CD4-positive, alpha-beta T cell treated with Interleukin-17A for 1 hour (primary cell): Measurements from ENCODE around the gene GALNT12.

Source experiments
- DNase-seq: peaks from one replicate; pipeline ENCODE4 v3.0.0-alpha.2; 2020

The GALNT12 gene

DNA sequence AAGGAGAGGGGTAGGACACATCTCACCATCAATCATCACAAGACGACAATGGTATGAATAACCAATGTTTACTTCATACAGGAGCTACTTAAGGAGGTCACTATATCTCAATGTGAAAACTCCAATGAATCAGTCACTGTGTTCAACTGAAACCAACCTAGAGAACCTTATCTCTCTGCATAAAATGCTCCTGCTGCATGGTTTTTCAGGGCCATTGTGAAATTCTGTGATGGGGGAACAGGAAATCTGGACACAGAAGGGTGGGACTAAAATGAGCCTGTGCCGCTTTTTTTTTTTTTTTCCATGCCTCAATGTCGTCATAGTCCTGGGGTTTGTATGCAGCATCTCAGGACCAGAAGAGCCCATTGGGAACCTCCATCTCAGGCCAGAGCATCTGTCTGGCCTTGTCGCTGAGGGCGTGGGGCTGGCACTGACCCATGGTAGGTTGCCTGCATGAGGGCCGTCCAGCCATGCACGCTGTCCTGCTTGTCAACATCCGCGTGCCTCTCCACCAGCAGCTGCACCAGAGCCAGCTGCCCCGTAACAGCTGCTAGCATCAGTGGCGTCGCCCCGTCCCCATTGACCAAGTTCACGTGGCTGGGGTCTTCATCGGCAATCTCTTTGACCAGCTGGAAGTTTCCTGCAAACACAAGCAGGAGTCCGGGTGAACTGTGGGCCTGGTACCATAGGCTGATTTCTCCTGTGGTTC is 23.8 kb upstream of the GALNT12 start:
- no peak for DNase-seq

GRCh38 chr9:98784831-98785806 is 22.4 kb upstream of the GALNT12 start:
- no peak for DNase-seq

GRCh38 chr9:98786750-98787510 is 20.5 kb upstream of the GALNT12 start:
- no peak for DNase-seq

DNA sequence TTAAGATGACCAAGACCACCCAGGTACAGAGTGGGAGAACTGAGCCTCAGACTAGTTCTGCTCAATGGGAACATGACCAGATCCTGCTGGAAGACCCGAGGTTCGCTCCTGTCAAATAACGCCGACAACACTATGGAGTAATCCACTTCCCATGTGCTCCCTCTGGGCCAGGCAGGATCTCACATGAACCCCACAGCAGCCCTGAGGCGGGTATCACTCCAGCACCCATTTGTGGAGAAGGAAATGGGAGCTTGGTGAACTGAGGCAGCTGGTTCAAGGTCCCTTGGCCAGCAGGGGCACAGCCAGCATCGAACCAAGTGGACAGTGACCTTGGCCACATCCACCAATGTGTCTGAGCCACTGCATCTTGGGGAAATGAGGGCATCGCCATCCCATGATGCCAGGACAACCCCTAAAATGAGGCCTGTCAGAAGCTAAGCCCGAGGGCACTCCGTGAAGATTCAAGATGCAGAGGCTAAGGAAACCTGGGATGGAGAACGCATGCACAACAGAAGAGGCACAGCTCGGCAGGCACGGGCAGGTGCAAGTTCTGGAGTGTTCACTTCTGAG is 19.6 kb upstream of the GALNT12 start:
- DNase-seq, result no peak

GRCh38 chr9:98789483-98790133 is 17.9 kb upstream of the GALNT12 start:
- DNase-seq, result no peak

GRCh38 chr9:98790134-98790841 is 17.2 kb upstream of the GALNT12 start:
- DNase-seq, result no peak

DNA sequence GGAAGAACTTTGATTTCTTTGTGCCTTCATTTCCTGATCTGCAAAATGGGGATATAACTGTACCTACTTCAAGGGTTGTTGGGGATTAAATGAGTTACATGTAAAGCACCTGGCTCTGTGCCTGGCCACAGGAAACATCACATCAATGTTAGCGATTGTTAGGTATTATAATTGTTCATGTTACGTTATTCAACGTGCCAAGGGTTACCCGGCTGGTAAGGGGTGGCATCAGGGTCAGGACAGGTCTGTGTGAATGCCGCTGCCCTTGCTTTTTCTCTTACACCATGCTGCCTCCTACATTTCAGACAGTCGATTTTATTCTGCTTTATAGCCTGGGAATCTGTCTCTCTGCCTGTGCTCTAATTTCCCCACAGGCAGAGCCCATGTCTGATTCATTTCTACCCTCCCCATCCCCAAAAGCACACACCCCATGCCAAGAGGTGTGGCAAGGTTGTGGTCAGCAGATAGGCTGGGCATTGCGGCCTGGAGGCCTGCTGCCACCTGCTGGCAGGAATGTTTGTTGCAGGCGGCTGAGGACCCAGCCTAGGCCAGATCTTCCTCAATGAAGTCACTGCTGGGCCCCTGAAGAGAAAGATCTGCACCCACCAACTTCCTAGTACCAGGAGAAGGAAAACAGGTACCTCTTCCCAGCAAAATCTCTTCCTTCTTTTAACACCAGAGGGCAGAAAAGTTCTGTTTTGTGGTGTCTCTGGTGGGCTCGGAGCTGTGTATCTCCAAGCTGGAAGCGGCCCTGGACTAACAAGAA is 16.4 kb upstream of the GALNT12 start:
- DNase-seq, result peak; percentile 64

- no peak for DNase-seq
These were observed 15.6 kb upstream of the GALNT12 start for GRCh38 chr9:98791608-98792490.

GRCh38 chr9:98793031-98793430 is 14.4 kb upstream of the GALNT12 start:
- no peak for DNase-seq

GRCh38 chr9:98794802-98795201 is 12.7 kb upstream of the GALNT12 start:
- DNase-seq, result no peak

- no peak for DNase-seq
These were observed 12.0 kb upstream of the GALNT12 start for GRCh38 chr9:98795295-98795955.

DNA sequence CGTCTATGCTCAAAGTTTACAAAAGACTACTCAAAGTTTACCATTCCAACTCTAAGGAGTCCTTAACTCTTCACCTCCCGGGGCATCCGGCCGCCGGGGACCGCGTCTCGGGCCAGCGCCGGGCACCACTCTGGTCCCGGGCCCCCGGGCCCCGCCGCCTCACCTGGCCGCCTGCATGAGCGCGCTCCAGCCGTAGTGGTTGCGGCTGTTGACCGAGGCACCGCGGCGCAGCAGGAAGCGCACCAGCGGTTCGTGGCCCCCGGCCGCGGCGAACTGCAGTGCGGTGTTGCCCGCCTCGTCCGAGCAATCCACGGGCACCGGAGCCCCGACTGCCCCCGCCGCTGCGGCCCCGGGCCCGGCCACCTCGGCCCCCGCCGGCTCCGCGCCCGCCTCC is 11.5 kb upstream of the GALNT12 start:
- DNase-seq, result peak; percentile 14

DNA sequence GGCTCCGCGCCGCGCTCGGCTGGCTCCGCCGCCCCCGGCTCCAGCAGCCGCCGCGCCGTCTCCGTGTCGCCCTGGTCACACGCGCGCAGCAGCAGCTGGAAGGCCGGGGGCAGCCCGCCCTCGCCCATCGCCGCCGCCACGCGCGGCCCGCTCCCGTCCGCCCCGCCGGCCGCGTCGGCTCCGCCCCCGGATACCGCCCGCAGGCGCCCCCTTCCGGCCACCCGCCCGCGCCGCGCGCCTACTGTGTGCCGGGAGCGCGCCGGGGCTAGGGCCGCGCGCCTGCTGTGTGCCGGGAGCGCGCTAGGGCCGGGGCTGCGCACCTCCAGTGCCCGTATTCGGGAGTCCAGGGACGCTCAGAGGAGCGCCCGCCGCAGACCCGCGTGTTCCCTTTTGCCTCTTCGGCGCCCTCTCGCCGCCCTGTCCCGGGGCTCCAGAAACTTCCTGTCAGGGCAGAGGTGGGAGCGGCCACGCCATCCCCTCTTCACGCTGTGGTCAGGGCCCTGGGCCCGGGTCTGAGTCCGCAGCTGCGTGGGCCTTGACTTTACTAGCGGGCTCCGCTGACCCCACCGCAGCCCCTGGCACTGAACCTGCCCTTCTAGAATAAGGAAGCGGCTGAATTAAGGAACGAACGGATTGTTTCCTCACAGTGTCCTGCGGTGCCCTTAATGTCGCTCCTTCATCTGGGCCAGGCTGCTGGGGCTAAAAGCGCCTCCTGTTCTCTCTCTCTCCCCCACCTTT is 10.9 kb upstream of the GALNT12 start, which contains the start of gene ANKS6:
Gene ANKS6, minus strand, starts transcription at position 192 of the 738 bp plus-strand sequence. Its CDS starts 64 bp downstream, at position 128.
- DNase-seq, result peak; percentile 84

- no peak for DNase-seq
These were observed 10.0 kb upstream of the GALNT12 start for GRCh38 chr9:98797491-98797890.

DNA sequence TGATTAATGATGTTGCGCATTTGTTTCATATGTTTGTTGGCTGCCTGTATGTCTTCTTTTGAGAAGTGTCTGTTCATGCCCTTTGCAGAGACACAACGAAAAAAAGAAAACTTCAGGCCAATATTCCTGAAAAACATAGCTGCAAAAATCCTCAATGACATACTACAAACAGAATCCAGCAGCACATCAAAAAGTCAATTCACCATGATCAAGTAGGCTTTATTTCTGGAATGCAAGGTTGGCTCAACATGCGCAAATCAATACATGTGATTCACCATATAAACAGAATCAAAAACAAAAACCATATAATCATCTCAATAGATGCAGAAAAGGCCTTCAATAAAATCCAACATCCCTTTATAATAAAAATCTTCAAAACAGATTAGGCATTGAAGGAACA is 9.2 kb upstream of the GALNT12 start:
- DNase-seq, result no peak

DNA sequence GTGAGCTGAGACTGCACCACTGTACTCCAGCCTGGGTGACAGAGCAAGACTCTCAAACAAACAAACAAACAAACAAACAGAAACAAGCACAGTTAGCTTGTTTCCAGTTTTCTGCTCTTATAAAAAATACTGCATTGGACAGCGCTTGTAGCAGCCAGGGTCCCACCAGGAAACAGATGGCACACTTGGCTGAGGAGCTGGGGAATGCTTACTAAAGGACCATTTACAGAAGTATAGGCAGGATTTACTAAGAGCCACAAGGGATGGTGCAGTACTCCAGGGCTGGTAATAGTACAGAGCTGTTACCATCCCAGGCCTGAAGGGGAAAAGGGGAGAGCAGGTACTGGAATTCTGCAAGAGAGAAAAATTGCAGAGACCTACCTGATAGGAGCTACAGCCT is 5.9 kb upstream of the GALNT12 start:
- no peak for DNase-seq

DNA sequence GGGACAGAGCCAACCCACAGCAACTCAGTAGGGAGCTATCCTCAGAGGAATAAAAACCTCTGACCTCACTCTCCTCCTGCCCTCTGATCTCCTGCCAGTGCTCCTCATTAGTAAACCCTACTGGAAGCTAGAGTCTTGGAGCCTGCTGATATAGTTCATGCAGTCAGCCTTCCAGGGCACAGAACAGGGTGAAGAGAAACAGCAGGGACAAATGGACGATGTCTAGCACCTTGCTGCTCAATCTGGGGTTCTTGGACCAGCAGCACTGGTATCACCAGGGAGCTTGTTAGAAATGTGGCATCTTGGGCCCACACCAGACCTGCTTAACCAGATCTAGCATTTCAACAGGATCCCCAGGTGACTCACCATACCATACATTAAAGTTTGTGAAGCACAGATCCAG is 5.5 kb upstream of the GALNT12 start:
- DNase-seq, result no peak

GRCh38 chr9:98804083-98804482 is 3.4 kb upstream of the GALNT12 start:
- DNase-seq, result no peak
